IMR-90 (cell line): ENCODE data around the gene EML4. TPM values are rescaled to one million over a fixed set of nuclear protein-coding genes. Genes with fewer than 3 reads are reported as not detected.

Experiments
- ATAC-seq: fragments of 200-7000 bp; cut with Tn5 transposase; 2 replicates; pipeline ENCODE4 v1.9.1; 2020; ENCODE audit warnings: low read depth, mild to moderate bottlenecking, moderate library complexity
- BruUV-seq: library from RNA; stranded (reverse); fragments of 400-500 nt; replicated peaks from 2 replicates; lab custom pipeline; 2021; lab: Mats Ljungman, UMichigan
- CTCF ChIA-PET: fragments of 300-600 bp; formaldehyde crosslinking; extraction: SDS; loops from one replicate; lab custom pipeline; 2021; ENCODE audit warnings: antibody characterized with exemption; lab: Yijun Ruan, JAX
- POLR2A ChIA-PET: fragments of 300-600 bp; sonication (Branson Sonifier 250); formaldehyde crosslinking; loops from one replicate; lab custom pipeline; 2022; ENCODE audit warnings: antibody characterized with exemption; ENCODE audit not compliant: unreplicated experiment; lab: Charles Lee
- DNase-seq: peaks from one replicate; pipeline ENCODE4 v3.0.0; 2013
- H2AFZ ChIP-seq: replicated peaks from 2 replicates; pipeline ENCODE3; 2013; ENCODE audit warnings: low read length, mild to moderate bottlenecking; ENCODE audit not compliant: poor library complexity
- H2AK5ac ChIP-seq: 2 replicates; pipeline ENCODE4 v1.6.1; 2013; ENCODE audit warnings: low read depth, low read length, inconsistent platforms
- H2AK9ac ChIP-seq: replicated peaks from 2 replicates; pipeline ENCODE3; 2013; ENCODE audit warnings: mild to moderate bottlenecking, low read depth, low read length, moderate library complexity; ENCODE audit not compliant: poor library complexity
- H2BK120ac ChIP-seq: 2 replicates; pipeline ENCODE4 v1.6.1; 2013; ENCODE audit warnings: low read depth, low read length, inconsistent platforms
- H2BK15ac ChIP-seq: 3 replicates; pipeline ENCODE4 v1.6.1; 2013; ENCODE audit warnings: low read depth, low read length, inconsistent platforms
- H2BK20ac ChIP-seq: 2 replicates; pipeline ENCODE4 v1.6.1; 2013; ENCODE audit warnings: low read depth, mild to moderate bottlenecking, inconsistent platforms, low read length, moderate library complexity
- H2BK5ac ChIP-seq: 2 replicates; pipeline ENCODE4 v1.6.1; 2013; ENCODE audit warnings: mild to moderate bottlenecking, low read depth, low read length, inconsistent platforms; ENCODE audit not compliant: poor library complexity, severe bottlenecking
- H3K14ac ChIP-seq: replicated peaks from 2 replicates; pipeline ENCODE4 v1.6.1; 2013; ENCODE audit warnings: low read depth, low read length, inconsistent platforms
- H3K18ac ChIP-seq: 2 replicates; pipeline ENCODE4 v1.6.1; 2013; ENCODE audit warnings: low read depth, low read length, control low read depth
- H3K23ac ChIP-seq: 2 replicates; pipeline ENCODE4 v1.6.1; 2013; ENCODE audit warnings: low read depth, low read length, inconsistent platforms
- H3K27ac ChIP-seq: 2 replicates; pipeline ENCODE4 v1.5.1; 2013; ENCODE audit warnings: mild to moderate bottlenecking, control low read depth, low read length; ENCODE audit not compliant: insufficient read depth
- H3K27me3 ChIP-seq: 2 replicates; pipeline ENCODE4 v1.6.1; 2013; ENCODE audit warnings: low read length; ENCODE audit not compliant: control insufficient read depth, insufficient read depth
- H3K36me3 ChIP-seq: 2 replicates; pipeline ENCODE4 v1.6.1; 2013; ENCODE audit warnings: low read length, mixed read lengths; ENCODE audit not compliant: control insufficient read depth, insufficient read depth
- H3K4ac ChIP-seq: 2 replicates; pipeline ENCODE4 v1.6.1; 2013; ENCODE audit warnings: low read depth, low read length, inconsistent platforms
- H3K4me1 ChIP-seq: 2 replicates; pipeline ENCODE4 v1.6.1; 2013; ENCODE audit warnings: low read length, mixed read lengths; ENCODE audit not compliant: control insufficient read depth, insufficient read depth
- H3K4me2 ChIP-seq: 2 replicates; pipeline ENCODE4 v1.6.1; 2013; ENCODE audit warnings: low read depth, mild to moderate bottlenecking, control low read depth, low read length, moderate library complexity
- H3K4me3 ChIP-seq: 2 replicates; pipeline ENCODE4 v1.5.1; 2013; ENCODE audit warnings: low read depth, mild to moderate bottlenecking, control low read depth, low read length, moderate library complexity; ENCODE audit not compliant: insufficient read depth
- H3K56ac ChIP-seq: 2 replicates; pipeline ENCODE4 v1.6.1; 2013; ENCODE audit warnings: low read length, inconsistent platforms; ENCODE audit not compliant: insufficient read depth; ENCODE audit errors: extremely low read depth
- H3K79me1 ChIP-seq, 2 experiments: 2 replicates each; pipeline ENCODE4 v1.6.1; 2013; ENCODE audit warnings: low read length in 2 of 2, inconsistent platforms in 1 of 2, low read depth in 1 of 2
- H3K9ac ChIP-seq: 2 replicates; pipeline ENCODE4 v1.6.1; 2013; ENCODE audit warnings: low read depth, low read length, control low read depth
- H3K9me1 ChIP-seq: 2 replicates; pipeline ENCODE4 v1.6.1; 2013; ENCODE audit warnings: low read length, inconsistent platforms; ENCODE audit not compliant: insufficient read depth
- H3K9me3 ChIP-seq: 2 replicates; pipeline ENCODE4 v1.6.1; 2013; ENCODE audit warnings: low read length; ENCODE audit not compliant: control insufficient read depth, insufficient read depth
- H4K20me1 ChIP-seq: 2 replicates; pipeline ENCODE4 v1.6.1; 2013; ENCODE audit warnings: low read length, inconsistent platforms; ENCODE audit not compliant: insufficient read depth
- H4K5ac ChIP-seq: 2 replicates; pipeline ENCODE4 v1.6.1; 2013; ENCODE audit warnings: mild to moderate bottlenecking, low read depth, low read length, control low read depth
- H4K8ac ChIP-seq, 2 experiments: 2 replicates each; pipeline ENCODE4 v1.6.1; 2013; ENCODE audit warnings: low read depth in 2 of 2, low read length in 2 of 2, control low read depth in 1 of 2, inconsistent platforms in 1 of 2
- H4K91ac ChIP-seq: 2 replicates; pipeline ENCODE4 v1.6.1; 2013; ENCODE audit warnings: low read depth, low read length, inconsistent platforms; ENCODE audit not compliant: insufficient read depth
- BHLHE40 ChIP-seq: fragments of 150-350 bp; IDR thresholded peaks from 2 replicates; pipeline ENCODE4 v1.6.1; 2016; ENCODE audit warnings: mild to moderate bottlenecking, low read depth, low read length
- CEBPB ChIP-seq: IDR thresholded peaks from 2 replicates; pipeline ENCODE4 v1.6.1; 2012; ENCODE audit warnings: low read depth, low read length, improper control_type of control experiment
- CHD1 ChIP-seq: IDR thresholded peaks from 2 replicates; pipeline ENCODE4 v1.6.1; 2012; ENCODE audit warnings: low read depth, low read length, improper control_type of control experiment
- ELK1 ChIP-seq: fragments of 150-350 bp; IDR thresholded peaks from 2 replicates; pipeline ENCODE4 v1.6.1; 2016; ENCODE audit warnings: low read depth, mild to moderate bottlenecking, low read length, moderate library complexity, borderline replicate concordance
- FOS ChIP-seq: fragments of 150-350 bp; IDR thresholded peaks from 2 replicates; pipeline ENCODE4 v1.6.1; 2016; ENCODE audit warnings: low read depth, low read length
- MAFK ChIP-seq: IDR thresholded peaks from 2 replicates; pipeline ENCODE4 v1.6.1; 2012; ENCODE audit warnings: low read depth, low read length, improper control_type of control experiment
- MXI1 ChIP-seq: IDR thresholded peaks from 2 replicates; pipeline ENCODE4 v1.6.1; 2012; ENCODE audit warnings: low read depth, mild to moderate bottlenecking, low read length, moderate library complexity, borderline replicate concordance
- NFE2L2 ChIP-seq: fragments of 150-350 bp; IDR thresholded peaks from 2 replicates; pipeline ENCODE4 v1.6.1; 2016; ENCODE audit warnings: low read depth, mild to moderate bottlenecking, low read length
- POLR2A ChIP-seq: IDR thresholded peaks from 2 replicates; pipeline ENCODE4 v1.6.1; 2012; ENCODE audit warnings: mild to moderate bottlenecking, low read depth, low read length
- RAD21 ChIP-seq: IDR thresholded peaks from 2 replicates; pipeline ENCODE4 v1.6.1; 2012; ENCODE audit warnings: low read length, improper control_type of control experiment
- RCOR1 ChIP-seq: IDR thresholded peaks from 2 replicates; pipeline ENCODE4 v1.6.1; 2012; ENCODE audit warnings: mild to moderate bottlenecking, low read length, improper control_type of control experiment; ENCODE audit not compliant: insufficient replicate concordance
- RFX5 ChIP-seq: IDR thresholded peaks from 2 replicates; pipeline ENCODE4 v1.8.0; 2012; ENCODE audit warnings: low read depth, mild to moderate bottlenecking, low read length, moderate library complexity
- SMC3 ChIP-seq: fragments of 150-350 bp; IDR thresholded peaks from 2 replicates; pipeline ENCODE4 v1.6.1; 2016; ENCODE audit warnings: low read depth, mild to moderate bottlenecking, antibody characterized with exemption, low read length, moderate library complexity
- WGBS, 2 experiments: methylation state at CpG; one replicate each; pipeline versions ENCODE4 v1.1.5 to v1.1.7; 2013; ENCODE audit warnings: missing lambda C conversion rate in 2 of 2; ENCODE audit not compliant: insufficient read length in 1 of 2; ENCODE audit errors: extremely low coverage in 2 of 2; 5-methylcytosine and 5-hydroxymethylcytosine counted together
- dilution Hi-C: fragments of 300-500 bp; cut with HindIII; formaldehyde crosslinking; loops from one replicate; pipeline ENCODE4 v1.14.3; 2018; ENCODE audit warnings: low sequenced_read_pairs; ENCODE audit not compliant: unreplicated experiment
- in situ Hi-C: fragments of 300-500 bp; cut with MboI; formaldehyde crosslinking; loops from 3 replicates; pipeline ENCODE4 v1.14.3; 2019; ENCODE audit warnings: low sequenced_read_pairs, inconsistent platforms, mixed read lengths
- intact Hi-C: fragments of 100-400 bp; cut with micrococcal nuclease; formaldehyde crosslinking; loops from 2 replicates; pipeline ENCODE4 v1.10.0; 2022
- polyA plus RNA-seq, 3 experiments: library from polyadenylated mRNA; depleted of rRNA; stranded (reverse); fragments of >200 nt; gene quantifications; 2 replicates each; pipeline ENCODE4 v1.2.3, GENCODE V29; 2012; ENCODE audit warnings: low replicate concordance in 1 of 3
- total RNA-seq: library from RNA; depleted of rRNA; stranded (reverse); fragments of >200 nt; gene quantifications from 2 replicates; pipeline ENCODE4 v1.2.3, GENCODE V29; 2012
- TF ChIP-seq, protein P1 (sequence below): conservative IDR thresholded peaks from 2 replicates; pipeline ENCODE4 v1.5.1; 2012; ENCODE audit warnings: mild to moderate bottlenecking, low read depth, low read length, improper control_type of control experiment
- TF ChIP-seq, protein P2 (sequence below): fragments of 150-350 bp; IDR thresholded peaks from 2 replicates; pipeline ENCODE4 v1.6.1; 2017; ENCODE audit warnings: mild to moderate bottlenecking, antibody characterized with exemption, low read length, low read depth

EML4 gene
- total and polyA plus RNA-seq, 2 of the 4 experiments (the other 2 are of a cell fraction), result 29.7 to 73.7 TPM

- DNase-seq (no peak), ATAC-seq (no peak)
- H3K79me1 ChIP-seq, result peaks cover 15 to 31% of the 10 kb centered on the region in 2 experiments; a peak in 3 of 4 replicates
- H2AK5ac ChIP-seq, result peak overlapping the region; percentile 68; the same call in 1 of the 2 replicates
- H3K18ac ChIP-seq, result no peak overlapping the region
- peak overlapping the region; percentile 54; the same call in 1 of the 3 replicates for H2BK15ac ChIP-seq
- dilution Hi-C loops, result no loop called here
- H4K20me1 ChIP-seq, result peaks cover 23% of the 10 kb centered on the region
- H3K27ac ChIP-seq, result peak overlapping the region; percentile 36
- no peaks in the 10 kb centered on the region; the same call in 1 of the 2 replicates for H3K36me3 ChIP-seq
- 94% methylated on average over 2 of the region's 16 CpGs; no CpG with 5 or more reads in 1 of the 2 experiments for WGBS, 2 experiments
- H2BK5ac ChIP-seq, result peak overlapping the region; percentile 6
- peaks cover 13% of the 10 kb centered on the region for H3K4me1 ChIP-seq
- 0 out of 2 replicates have a peak overlapping the region, but pooled peaks have one; percentile 20 for H3K56ac ChIP-seq
- intact Hi-C loops, result loop anchor here (1.0 kb wide), 1 partner anchor 72 kb away; no protein-coding TSS in a partner anchor
- peak overlapping the region; percentile 88 for H3K4ac ChIP-seq
- peak overlapping the region; percentile 81 for H4K91ac ChIP-seq
- H3K9me1 ChIP-seq, result 0 out of 2 replicates have a peak, but pooled peaks cover 7% of the 10 kb centered on the region
- H3K14ac ChIP-seq, result peak overlapping the region; percentile 70
- H3K27me3 ChIP-seq, result no peaks in the 10 kb centered on the region
- no peaks in the 10 kb centered on the region for H3K9me3 ChIP-seq
- CTCF ChIA-PET, result no interaction called here
- H4K5ac ChIP-seq, result peak overlapping the region; percentile 64
- H2AK9ac ChIP-seq, result peak overlapping the region; percentile 74
- H3K4me2 ChIP-seq, result peak overlapping the region; percentile 22
- no TSS peak for BruUV-seq
- H3K4me3 ChIP-seq, result peak overlapping the region; percentile 4; the same call in 1 of the 2 replicates
- peak overlapping the region; percentile 98 for H2AFZ ChIP-seq
- in situ Hi-C loops, result no loop called here
- H3K23ac ChIP-seq, result no peak overlapping the region
- H2BK120ac ChIP-seq, result peak overlapping the region; percentile 89
- H2BK20ac ChIP-seq, result peak overlapping the region; percentile 55; the same call in 1 of the 2 replicates
- peak overlapping the region; percentile 97 to 99 for H4K8ac ChIP-seq
- H3K9ac ChIP-seq, result no peak overlapping the region
- POLR2A ChIA-PET, result no interaction called here
- TF ChIP-seq MAFK, result no peak
- TF ChIP-seq MXI1, result no peak
- TF ChIP-seq FOS, result no peak
- no peak for TF ChIP-seq BHLHE40
- TF ChIP-seq RCOR1, result no peak
- TF ChIP-seq ELK1, result no peak
- TF ChIP-seq, protein P1, sequence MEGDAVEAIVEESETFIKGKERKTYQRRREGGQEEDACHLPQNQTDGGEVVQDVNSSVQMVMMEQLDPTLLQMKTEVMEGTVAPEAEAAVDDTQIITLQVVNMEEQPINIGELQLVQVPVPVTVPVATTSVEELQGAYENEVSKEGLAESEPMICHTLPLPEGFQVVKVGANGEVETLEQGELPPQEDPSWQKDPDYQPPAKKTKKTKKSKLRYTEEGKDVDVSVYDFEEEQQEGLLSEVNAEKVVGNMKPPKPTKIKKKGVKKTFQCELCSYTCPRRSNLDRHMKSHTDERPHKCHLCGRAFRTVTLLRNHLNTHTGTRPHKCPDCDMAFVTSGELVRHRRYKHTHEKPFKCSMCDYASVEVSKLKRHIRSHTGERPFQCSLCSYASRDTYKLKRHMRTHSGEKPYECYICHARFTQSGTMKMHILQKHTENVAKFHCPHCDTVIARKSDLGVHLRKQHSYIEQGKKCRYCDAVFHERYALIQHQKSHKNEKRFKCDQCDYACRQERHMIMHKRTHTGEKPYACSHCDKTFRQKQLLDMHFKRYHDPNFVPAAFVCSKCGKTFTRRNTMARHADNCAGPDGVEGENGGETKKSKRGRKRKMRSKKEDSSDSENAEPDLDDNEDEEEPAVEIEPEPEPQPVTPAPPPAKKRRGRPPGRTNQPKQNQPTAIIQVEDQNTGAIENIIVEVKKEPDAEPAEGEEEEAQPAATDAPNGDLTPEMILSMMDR, result no peak
- TF ChIP-seq POLR2A, result no peak
- no peak for TF ChIP-seq CEBPB
- TF ChIP-seq, protein P2, sequence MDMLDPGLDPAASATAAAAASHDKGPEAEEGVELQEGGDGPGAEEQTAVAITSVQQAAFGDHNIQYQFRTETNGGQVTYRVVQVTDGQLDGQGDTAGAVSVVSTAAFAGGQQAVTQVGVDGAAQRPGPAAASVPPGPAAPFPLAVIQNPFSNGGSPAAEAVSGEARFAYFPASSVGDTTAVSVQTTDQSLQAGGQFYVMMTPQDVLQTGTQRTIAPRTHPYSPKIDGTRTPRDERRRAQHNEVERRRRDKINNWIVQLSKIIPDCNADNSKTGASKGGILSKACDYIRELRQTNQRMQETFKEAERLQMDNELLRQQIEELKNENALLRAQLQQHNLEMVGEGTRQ, result no peak
- no peak for TF ChIP-seq CHD1
- no peak for TF ChIP-seq RAD21
- no peak for TF ChIP-seq NFE2L2
- no peak for TF ChIP-seq RFX5
- no peak for TF ChIP-seq SMC3
These were observed 574 bp upstream of the EML4 start for GRCh38 chr2:42168459-42169099.
